SK-N-MC (cell line): ENCODE data around the gene ABCA3.

ENCODE experiments used
- DNase-seq: peaks from one replicate; pipeline ENCODE4 v3.0.0-alpha.2; 2011; ENCODE audit warnings: low read depth, low spot score
- H3K27ac ChIP-seq: fragments of 200-600 bp; sonication (generic); 2 replicates; pipeline ENCODE4 v1.5.1; 2016; ENCODE audit warnings: mixed run types
- H3K36me3 ChIP-seq: fragments of 200-600 bp; sonication (generic); 2 replicates; pipeline ENCODE4 v1.6.1; 2017; ENCODE audit warnings: antibody characterized with exemption, low read length, mixed read lengths; ENCODE audit not compliant: insufficient read depth
- H3K4me3 ChIP-seq: fragments of 200-600 bp; sonication (generic); 2 replicates; pipeline ENCODE4 v1.5.1; 2016
- H3K9ac ChIP-seq: fragments of 200-600 bp; sonication (generic); 2 replicates; pipeline ENCODE4 v1.8.0; 2017; ENCODE audit warnings: mixed run types, mixed read lengths; ENCODE audit not compliant: insufficient read length
- H3K9me3 ChIP-seq: fragments of 200-600 bp; sonication (generic); 2 replicates; pipeline ENCODE4 v1.6.1; 2017; ENCODE audit warnings: low read depth, mild to moderate bottlenecking, antibody characterized with exemption, low read length, moderate library complexity, mixed read lengths
- EZH2 ChIP-seq: fragments of 200-600 bp; sonication (generic); IDR thresholded peaks from one replicate; pipeline ENCODE4 v1.6.1; 2017; ENCODE audit warnings: antibody characterized with exemption
- FOXP2 ChIP-seq: optimal IDR thresholded peaks from 2 replicates; pipeline ENCODE3; 2011; ENCODE audit warnings: mild to moderate bottlenecking, moderate library complexity; ENCODE audit not compliant: insufficient read depth; ENCODE audit errors: extremely low read length, control extremely low read depth
- POLR2AphosphoS5 ChIP-seq: IDR thresholded peaks from 2 replicates; pipeline ENCODE4 v1.6.1; 2012; ENCODE audit warnings: mild to moderate bottlenecking, low read depth, low read length, borderline replicate concordance

Gene ABCA3

DNA sequence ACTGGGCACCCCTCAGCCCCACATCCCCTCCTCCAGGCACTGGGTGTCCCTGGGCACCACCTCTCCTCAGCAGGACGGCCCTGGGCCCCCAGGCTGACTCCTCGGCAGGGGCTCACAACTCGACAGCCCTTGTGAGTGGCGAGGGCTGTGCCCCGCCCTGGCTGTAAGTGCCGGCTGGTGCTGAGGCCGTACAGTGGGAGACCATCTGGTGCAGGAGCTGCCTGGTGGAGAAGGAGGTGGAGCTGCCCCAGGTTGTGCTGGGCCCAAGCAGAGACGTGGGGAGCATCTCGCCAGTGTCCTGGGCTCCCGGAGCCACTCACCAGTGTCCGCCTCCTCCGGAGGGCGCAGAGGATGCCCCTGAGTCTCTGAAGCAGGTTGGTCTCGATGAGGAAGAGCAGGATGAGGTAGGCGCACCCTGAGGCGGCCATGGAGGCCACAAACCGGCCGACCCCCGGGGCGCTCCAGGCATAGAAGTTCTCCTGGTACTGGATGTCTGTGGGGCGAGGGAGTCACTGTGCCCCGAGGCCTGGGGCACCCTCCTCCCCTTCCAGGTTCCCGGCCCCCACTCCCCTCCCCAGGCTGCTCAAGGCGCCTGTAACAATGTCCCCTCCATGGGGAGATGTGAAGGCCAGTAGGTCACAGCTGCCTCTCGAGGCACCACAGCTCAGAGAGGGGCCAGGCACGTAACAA is 57.5 kb downstream of the ABCA3 start:
- TF ChIP-seq POLR2AphosphoS5 (no peak), FOXP2 (no peak), EZH2 (no peak)
- no peaks in the 10 kb centered on the region for H3K9me3 ChIP-seq
- no peaks in the 10 kb centered on the region for H3K36me3 ChIP-seq
- H3K4me3 ChIP-seq = no peak overlapping the region
- no peak overlapping the region for H3K27ac ChIP-seq
- no peak overlapping the region for H3K9ac ChIP-seq
- DNase-seq = no peak

DNA sequence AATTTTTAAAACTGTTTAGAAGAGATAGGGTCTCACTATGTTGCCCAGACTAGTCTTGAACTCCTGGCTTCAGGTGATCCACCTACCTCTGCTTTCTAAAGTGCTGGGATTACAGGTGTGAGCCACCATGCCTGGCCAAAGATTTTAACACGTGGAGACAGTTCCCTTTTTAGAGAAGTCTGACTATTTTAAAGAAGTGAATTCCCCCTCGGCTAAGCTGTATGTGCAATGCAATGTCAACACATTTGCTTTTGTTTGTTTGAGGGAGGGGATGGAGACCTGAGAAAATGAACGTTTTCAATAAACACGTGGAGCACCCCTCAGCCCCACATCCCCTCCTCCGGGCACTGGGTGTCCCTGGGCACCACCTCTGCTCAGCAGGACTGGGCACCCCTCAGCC is 58.3 kb downstream of the ABCA3 start:
- H3K4me3 ChIP-seq = no peak overlapping the region
- H3K9me3 ChIP-seq = no peaks in the 10 kb centered on the region
- TF ChIP-seq FOXP2 = no peak
- TF ChIP-seq EZH2 = no peak
- no peak for DNase-seq
- H3K36me3 ChIP-seq = no peaks in the 10 kb centered on the region
- no peak overlapping the region for H3K27ac ChIP-seq
- no peak overlapping the region for H3K9ac ChIP-seq

DNA sequence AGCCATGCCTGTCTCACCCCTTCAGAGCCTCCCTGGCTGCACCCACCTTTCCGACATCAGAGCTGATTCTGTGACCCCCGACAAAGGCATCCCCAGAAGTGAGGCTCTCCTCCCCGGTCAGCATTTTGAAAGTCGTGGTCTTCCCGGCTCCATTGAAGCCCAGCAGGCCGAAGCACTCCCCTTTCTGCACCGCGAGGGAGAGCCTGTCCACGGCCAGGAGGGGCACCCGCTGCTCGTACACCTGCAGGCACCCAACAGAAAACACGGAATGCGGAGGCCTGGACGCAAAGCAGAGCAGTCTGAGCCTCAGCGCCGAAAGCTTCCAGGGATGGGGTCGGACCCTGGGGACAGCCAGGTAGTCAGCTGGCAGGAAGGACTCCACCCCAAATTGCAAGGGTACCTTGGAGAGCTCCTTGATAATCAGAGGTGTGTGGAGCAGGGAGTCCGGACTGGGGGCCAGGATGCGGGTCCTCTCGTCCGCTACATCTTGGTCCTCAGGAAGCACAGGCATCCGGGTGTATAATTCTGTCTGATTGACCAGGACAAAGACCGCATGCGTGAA is 59.5 kb downstream of the ABCA3 start:
- Histone ChIP-seq H3K27ac (no peak overlapping the region), H3K36me3 (no peaks in the 10 kb centered on the region), H3K9me3 (no peaks in the 10 kb centered on the region), H3K9ac (no peak overlapping the region), H3K4me3 (no peak overlapping the region)
- TF ChIP-seq EZH2 (no peak), FOXP2 (no peak), POLR2AphosphoS5 (no peak)
- DNase-seq = no peak

DNA sequence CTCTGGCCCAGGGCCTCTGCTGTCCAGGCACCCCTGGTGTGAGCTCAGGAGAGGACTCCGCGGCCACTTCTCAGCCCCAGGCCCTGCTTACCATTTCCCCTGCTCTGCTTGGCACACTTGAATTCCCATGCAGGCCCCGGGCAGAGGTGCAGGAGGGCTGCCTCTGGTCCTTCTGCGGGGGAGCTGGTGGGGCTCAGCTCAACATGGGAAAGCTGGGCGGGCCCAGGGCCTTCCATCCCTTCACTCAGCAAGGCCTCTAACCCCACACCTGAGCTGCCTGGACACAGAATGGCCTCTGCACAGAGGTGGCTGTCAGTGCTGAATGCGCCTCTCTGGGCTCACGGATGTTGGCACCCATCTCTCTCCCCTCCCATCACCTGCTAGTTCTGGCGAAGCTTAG is 60.1 kb downstream of the ABCA3 start:
- Histone ChIP-seq H3K9ac (no peak overlapping the region), H3K27ac (no peak overlapping the region), H3K4me3 (no peak overlapping the region), H3K9me3 (no peaks in the 10 kb centered on the region), H3K36me3 (no peaks in the 10 kb centered on the region)
- TF ChIP-seq POLR2AphosphoS5 (no peak), FOXP2 (no peak), EZH2 (no peak)
- no peak for DNase-seq

DNA sequence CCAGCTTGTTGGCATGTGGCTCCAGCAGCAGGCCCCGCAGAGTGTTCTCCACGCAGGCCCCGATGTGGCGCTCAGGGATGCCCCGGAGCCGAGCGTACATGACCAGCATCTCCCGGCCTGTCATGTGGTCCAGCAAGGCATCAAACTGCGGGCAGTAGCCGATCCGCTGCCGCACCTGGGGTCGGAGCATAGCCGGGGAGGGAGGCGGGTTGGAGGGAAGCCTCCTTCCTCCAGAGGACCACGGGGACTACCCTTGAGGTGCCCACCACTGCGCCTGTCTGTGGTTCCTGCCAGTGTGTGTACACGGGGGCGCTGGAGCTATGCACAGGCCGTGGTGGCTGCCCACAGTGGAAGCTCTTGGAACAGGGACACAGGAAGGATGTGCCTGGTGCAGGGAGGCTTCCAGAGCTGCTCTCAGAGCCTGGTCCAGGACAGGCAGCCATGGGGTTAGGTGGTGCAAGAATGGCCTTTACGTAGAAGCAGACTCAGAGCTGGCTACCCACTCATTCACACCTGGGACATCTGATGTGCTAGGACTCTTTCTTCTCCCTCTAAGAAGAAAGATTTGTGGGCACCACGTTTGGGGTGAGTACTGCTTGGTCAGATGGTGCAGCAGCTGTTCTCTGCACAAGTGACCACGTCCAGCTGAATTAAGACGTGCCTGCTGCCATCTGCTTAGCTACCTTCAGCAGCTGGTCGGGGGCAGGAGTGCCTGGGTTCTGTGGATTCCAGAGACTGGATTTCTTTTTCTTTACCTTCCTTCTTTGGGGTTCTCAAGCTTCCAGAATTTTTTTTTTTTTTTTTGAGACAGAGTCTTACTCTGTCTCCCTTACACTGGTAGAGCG is 61.4 kb downstream of the ABCA3 start:
- Histone ChIP-seq H3K9ac (no peak overlapping the region), H3K27ac (no peak overlapping the region), H3K36me3 (no peaks in the 10 kb centered on the region), H3K9me3 (no peaks in the 10 kb centered on the region), H3K4me3 (no peak overlapping the region)
- no peak for DNase-seq
- TF ChIP-seq EZH2 (no peak), FOXP2 (no peak), POLR2AphosphoS5 (no peak)

DNA sequence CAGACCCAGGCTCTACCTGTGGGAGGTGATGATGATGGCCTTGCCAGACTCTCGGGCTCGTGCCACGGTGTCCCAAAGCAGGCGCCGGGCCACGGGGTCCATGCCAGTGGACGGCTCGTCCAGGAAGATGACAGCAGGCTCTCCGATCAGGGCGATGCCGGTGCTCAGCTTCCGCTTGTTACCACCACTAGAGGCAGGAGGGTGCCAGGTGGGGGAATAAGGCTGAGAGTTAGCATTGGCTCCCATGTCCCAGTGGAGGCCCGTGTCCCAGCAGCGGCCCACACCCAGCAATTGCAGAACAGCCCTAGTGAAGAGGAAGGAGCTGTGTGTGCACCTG is 62.3 kb downstream of the ABCA3 start:
- TF ChIP-seq FOXP2 (no peak), EZH2 (no peak), POLR2AphosphoS5 (no peak)
- H3K9me3 ChIP-seq = no peaks in the 10 kb centered on the region
- H3K36me3 ChIP-seq = no peaks in the 10 kb centered on the region
- H3K9ac ChIP-seq = no peak overlapping the region
- no peak for DNase-seq
- no peak overlapping the region for H3K4me3 ChIP-seq
- H3K27ac ChIP-seq = no peak overlapping the region

DNA sequence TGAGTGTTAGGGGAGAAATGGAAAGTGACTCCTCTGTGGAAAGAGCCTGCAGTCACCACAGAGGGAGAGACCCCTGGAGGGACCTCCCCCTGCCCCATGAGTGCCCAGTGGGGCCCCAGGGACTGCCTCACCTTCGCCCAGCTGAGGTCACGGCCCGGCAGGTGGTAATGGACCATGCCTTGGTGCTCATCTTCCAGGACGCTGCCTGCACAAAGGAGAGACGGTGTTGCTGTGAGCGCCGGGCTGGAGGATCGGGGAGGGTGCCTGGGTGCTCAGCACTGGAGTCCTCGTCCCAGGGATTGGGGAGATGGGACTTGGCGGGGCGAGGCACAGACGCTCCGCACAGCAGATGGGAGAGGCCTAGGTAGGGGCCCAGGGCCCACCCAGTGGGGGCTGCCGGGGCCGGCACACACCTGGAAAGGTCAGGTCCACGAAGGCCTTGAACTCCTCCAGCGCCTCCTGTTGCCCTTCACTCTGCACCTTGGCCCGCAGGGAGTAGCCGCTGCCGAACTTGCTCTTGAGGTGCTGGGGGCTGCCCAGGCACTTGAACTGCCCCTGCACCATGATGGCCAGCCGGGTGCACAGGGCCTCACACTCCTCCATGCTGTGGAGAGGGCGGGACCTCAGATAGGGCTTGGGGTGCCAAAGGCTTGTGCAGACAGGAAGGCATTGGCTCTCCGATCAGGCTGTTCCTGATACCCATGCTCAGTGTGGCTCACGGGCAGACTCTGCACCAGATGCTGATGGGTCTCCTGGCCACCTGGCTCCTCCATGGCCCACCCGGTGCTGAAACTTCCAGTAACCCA is 62.9 kb downstream of the ABCA3 start:
- Histone ChIP-seq H3K4me3 (no peak overlapping the region), H3K27ac (no peak overlapping the region), H3K9me3 (no peaks in the 10 kb centered on the region), H3K36me3 (no peaks in the 10 kb centered on the region), H3K9ac (no peak overlapping the region)
- DNase-seq = no peak
- no peak for TF ChIP-seq EZH2
- TF ChIP-seq FOXP2 = no peak
- no peak for TF ChIP-seq POLR2AphosphoS5
